ENCODE results near the gene ZFAND3. TPM values are rescaled to one million over a fixed set of nuclear protein-coding genes. Genes with fewer than 3 reads are reported as not detected.
"Not testable (repeated sequence)": the region's sequence is repeated elsewhere in the genome, so short reads cannot be mapped to it uniquely, and the experiment has no call there.

ZFAND3 gene
- total RNA-seq, 1 donor from 2014 or later, result 83.5 TPM

- intact Hi-C loops (cut with micrococcal nuclease); ATAC-seq; DNase-seq: not testable (repeated sequence)
These were observed 304.8 kb downstream of the ZFAND3 start for GRCh38 chr6:38124224-38124926.

DNA sequence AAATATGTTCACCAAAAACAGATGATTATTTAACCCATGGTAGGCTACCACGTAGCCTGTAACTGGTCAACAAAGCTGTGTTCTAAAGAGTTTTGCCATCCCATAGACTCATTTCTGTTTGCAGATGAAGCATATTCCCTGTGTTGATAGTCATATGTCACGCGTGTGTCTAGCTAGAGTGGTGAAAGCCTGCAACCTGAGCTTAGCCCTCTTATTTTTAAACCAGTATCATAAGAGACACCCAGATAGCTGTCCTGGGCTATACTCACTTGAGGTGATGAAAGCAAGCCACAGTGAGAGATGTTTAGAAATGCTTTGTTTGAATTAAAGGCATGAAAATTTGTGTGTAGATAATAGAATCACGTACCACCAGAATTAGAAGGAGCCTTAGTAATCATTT lies 307.8 kb downstream of the ZFAND3 start:
- ATAC-seq (peak; percentile 75), DNase-seq (no peak)
- intact Hi-C loops (cut with micrococcal nuclease), result no loop called here

DNA sequence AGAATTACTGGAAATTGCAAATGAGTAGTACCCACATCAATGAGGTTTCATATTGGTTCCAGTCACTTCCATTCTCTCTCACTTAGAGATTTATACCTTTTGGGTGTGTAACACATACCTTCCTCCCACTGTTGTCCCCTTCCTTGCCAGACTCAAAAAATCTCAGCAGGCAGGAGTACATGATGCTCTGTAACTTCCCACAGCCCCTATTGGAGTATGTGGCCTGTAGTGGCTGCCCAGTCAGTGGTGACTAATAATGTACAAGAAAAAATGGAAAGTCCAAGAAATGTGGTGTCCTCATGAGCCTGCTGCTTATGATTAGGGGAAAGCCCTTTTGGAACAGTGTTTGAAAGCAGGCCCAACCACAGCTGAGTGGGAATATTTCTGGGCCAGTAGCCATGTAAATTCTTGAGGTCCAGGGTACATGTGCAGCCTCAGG lies 312.0 kb downstream of the ZFAND3 start:
- intact Hi-C loops (cut with micrococcal nuclease), result no loop called here
- no peak for DNase-seq
- ATAC-seq, result peak; percentile 76

DNA sequence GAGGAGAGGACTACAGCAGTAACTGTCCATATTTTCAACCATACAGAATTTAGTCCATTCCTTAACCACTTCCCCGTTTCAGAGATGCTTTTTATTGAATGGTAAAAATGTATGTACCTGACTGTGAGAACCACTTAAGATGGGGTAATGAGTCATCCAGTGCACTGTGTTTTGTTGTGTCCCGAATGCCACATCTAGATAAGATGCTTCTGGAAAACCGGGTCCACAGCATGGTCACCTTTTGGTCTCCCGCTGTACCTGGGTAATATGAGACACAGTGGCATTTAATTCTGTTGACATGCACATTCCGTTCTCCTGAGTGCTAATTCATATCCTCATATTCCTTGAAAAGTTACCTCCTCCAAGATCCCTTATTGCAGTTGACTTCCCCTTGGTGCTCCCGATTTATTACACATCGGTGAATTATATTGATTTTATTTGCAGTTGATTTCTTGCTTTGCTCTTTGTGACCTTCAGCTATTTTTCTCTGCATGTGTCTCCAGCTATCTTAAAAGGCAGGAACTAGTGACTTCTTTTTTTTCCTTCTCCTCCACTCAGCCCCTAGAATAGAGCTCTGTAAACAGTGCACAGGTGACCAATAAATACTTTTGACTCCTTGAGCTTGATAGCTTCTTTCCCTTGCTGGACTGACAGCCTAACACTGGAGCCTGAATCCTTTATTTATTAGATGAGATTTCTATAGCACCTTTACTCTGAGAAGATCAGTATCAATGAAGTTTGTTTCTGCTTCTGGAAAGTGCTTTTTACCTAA lies 314.6 kb downstream of the ZFAND3 start:
- DNase-seq (no peak), ATAC-seq (no peak)
- intact Hi-C loops (cut with micrococcal nuclease), result no loop called here

GRCh38 chr6:38134704-38135088 lies 315.2 kb downstream of the ZFAND3 start:
- peak; percentile 78 for ATAC-seq

GRCh38 chr6:38136547-38136946 lies 317.0 kb downstream of the ZFAND3 start:
- DNase-seq (no peak), ATAC-seq (no peak)
- intact Hi-C loops (cut with micrococcal nuclease), result no loop called here

More at GRCh38 chr6:38134704-38135088, 315.2 kb downstream of the ZFAND3 start:
- no peak for DNase-seq
- intact Hi-C loops (cut with micrococcal nuclease), result no loop called here

DNA sequence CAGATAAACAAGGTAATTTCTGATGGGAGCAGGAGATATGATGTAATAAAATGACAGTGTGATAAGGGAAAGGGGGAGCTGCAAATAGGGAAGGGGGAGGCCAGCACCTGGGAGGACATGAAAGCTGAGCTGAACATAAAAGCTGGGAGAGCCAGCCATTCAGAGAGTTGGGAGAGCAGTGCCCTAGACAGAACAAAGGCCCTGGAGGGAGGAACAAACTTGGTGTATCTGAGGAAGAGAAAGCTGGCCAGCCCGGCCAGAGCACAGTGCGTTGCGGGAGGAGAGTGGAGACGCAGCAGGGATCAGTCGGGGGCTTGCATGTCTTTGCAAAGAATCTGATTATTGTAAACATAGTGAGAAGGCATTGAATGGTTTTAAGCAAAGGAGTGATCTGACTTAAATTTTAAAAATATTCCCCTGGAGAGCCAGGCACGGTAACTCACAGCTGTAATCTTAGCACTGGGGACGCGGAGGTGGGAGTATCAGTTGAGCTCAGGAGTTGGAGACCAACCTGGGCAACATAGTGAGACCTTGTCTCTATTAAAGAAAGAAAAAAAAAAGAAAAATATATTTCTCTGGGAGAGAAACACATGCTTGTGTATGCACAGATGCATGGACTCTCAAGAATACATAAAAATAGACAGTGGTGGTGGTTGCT lies 318.2 kb downstream of the ZFAND3 start:
- DNase-seq (no peak), ATAC-seq (no peak)
- intact Hi-C loops (cut with micrococcal nuclease), result no loop called here

GRCh38 chr6:38138374-38138773 lies 318.8 kb downstream of the ZFAND3 start:
- DNase-seq (no peak), ATAC-seq (no peak)
- intact Hi-C loops (cut with micrococcal nuclease), result no loop called here

GRCh38 chr6:38141085-38141484 lies 321.6 kb downstream of the ZFAND3 start:
- intact Hi-C loops (cut with micrococcal nuclease), result no loop called here
- no peak for DNase-seq
- ATAC-seq, result peak; percentile 20

- intact Hi-C loops (cut with micrococcal nuclease), result no loop called here
- DNase-seq (no peak), ATAC-seq (no peak)
These were observed 322.2 kb downstream of the ZFAND3 start for GRCh38 chr6:38141716-38142115.

DNA sequence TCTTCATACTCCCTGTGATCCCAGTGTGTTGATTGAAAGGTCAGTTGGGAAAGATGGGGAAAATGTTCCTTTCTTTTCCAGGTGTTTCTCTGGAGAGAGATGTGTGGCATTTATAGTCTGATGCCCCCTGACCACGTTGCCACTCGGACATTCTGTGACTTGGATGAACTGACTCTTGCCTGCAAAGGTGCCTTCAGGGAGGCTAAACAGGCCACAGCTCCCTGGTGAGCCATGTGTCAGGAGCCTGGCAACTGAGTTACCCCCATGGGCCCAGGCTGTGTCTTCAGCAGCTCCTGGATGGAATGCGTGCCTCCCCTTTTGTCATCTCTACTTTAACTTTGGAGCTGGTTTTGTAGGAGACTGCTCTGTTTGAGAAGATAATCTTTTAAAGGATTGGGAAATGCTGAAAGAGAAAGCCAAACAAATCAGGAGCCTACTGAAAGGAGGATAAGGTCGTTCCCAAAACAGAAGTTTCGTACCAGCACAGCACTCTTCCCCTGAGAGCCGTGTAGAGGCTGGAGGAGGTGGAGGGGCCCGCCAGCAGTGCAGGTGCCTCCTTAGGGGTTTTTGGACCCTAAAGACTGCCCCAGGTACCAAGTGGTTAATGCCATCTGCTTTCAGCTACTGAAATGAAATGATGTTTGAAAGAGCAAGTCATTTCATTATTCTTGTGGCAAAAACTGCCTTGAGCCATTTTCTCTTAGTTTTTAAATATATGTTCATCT lies 322.8 kb downstream of the ZFAND3 start:
- DNase-seq, result no peak
- peak; percentile 17 for ATAC-seq
- intact Hi-C loops (cut with micrococcal nuclease), result no loop called here

- intact Hi-C loops (cut with micrococcal nuclease), result no loop called here
- ATAC-seq (peak; percentile 54), DNase-seq (no peak)
These were observed 323.9 kb downstream of the ZFAND3 start for GRCh38 chr6:38143191-38144150.

DNA sequence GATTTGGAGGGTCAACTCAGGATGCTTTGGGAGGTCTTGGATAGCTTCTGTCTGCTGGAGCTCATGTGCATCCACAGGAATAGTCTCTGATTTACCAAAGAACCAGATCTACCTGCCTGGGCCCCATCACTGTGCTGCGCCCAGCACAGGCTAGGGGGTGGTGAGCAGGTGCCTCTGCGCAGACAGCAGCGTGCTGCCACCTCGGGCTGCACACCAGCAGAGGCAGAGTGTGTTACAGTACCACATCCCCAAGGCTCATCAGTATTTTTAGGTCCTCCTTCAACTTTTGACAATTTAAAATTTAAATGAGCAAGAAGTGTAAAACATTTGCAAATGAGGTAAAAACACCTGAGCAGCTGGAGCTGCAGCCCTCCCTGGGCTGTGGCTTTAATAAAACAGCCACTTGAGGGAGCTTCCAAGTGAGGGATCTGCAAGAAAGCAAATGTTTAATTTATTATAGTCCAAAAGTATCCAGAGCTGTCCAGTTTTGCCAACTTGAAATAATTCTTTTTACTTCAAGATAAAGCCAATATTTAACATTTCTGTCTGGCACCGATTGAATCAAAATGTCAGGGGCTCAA lies 324.9 kb downstream of the ZFAND3 start:
- no peak for DNase-seq
- intact Hi-C loops (cut with micrococcal nuclease), result no loop called here
- no peak for ATAC-seq

DNA sequence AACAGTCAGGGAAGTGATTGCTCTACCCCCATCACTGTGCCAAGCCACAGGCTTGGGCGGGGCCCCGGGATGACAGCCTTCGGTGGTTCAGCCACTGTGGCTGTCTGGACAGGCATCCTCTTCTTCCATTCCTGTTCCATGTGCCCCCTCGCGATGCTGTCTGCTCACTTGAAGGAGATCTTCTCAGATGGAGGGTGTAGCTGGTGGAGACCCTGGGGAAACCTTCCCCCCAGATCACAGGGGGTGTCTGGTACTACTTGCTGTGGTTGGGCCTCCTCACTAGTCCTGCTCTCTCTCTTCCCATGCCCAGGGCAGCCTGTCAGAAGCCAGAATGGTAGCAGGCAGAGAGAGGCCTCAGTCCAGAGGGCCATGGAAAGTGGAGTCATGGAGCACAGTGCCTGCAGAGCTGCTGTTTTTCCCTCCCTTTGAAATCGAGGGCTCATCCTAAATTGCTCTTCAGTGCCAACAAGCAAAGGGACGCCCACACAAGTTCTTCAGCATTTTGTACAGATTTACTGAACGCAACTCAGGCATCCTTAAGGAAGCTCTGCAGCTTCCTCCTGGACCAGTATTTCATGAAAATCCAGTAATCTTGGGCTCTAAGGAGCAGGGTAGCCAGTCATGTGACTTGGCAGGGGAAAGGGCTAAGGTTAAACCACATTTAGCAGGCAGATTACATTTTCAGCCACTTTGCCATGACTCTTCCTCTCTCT lies 326.6 kb downstream of the ZFAND3 start:
- DNase-seq (no peak), ATAC-seq (no peak)
- intact Hi-C loops (cut with micrococcal nuclease), result no loop called here

DNA sequence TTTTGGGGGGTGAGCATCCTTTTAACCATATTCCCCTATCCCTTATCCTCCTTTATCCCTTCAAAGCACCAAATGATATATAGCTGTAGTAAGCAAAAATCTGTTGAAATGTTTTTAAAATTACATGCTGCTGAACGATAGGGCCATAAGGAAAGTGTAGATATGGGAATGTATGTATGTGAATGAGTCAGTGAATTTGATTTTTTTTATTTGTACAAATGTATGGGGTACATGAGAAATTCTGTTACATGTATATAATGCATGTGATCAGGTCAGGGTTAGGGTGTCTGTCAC lies 327.2 kb downstream of the ZFAND3 start:
- DNase-seq, result no peak
- no peak for ATAC-seq
- intact Hi-C loops (cut with micrococcal nuclease), result no loop called here

GRCh38 chr6:38148606-38149005 lies 329.1 kb downstream of the ZFAND3 start:
- DNase-seq (no peak), ATAC-seq (no peak)
- intact Hi-C loops (cut with micrococcal nuclease), result no loop called here

DNA sequence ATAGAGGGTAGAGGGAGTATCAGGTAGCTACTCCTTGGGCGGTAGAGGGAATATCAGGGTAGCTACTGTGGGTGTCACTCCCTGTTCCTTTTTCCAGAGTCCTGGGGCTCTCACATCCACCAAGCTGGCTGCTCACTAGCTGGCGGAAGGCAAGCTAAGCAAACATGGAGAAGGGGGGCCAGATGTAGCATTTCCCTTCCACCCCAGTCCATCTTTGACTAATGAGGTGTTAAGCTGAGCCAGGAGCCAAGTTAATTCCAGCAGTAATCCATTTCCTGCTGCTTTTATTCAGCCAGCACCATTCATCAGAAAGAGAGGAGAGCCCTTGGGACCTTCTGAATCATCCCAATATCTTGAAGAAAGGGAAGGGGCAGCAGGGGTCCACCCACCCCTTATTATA lies 330.0 kb downstream of the ZFAND3 start:
- DNase-seq (no peak), ATAC-seq (peak; percentile 13)
- intact Hi-C loops (cut with micrococcal nuclease), result no loop called here

DNA sequence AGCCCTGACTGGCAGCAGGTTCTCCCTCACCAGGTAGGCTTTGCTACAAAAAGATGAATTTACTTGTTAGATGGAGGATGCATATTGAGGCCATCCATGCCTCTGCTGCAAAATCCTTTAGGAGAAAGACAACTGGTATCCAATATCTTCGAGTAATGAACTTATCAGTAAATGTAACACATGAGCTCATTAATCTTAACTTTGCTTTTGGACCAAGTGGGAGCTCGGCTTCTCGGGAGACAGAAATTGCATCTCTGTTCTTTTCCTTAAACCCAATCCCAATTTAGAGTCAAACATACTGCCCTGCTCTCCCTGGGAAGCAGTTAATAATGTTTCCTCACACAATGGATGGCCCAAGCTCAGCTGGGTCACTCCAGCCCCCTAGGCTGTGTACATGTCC lies 330.5 kb downstream of the ZFAND3 start:
- DNase-seq (no peak), ATAC-seq (no peak)
- intact Hi-C loops (cut with micrococcal nuclease), result no loop called here

Data from left ventricle myocardium superior (tissue), 1 donor.